Epithelial cell of prostate (primary cell): Measurements from ENCODE around the gene ZFP36L2.

Experiments used
- DNase-seq: peaks from one replicate; pipeline ENCODE4 v3.0.0-alpha.2; 2011; ENCODE audit warnings: low read depth, low spot score
- H3K27ac ChIP-seq: fragments of 450-650 bp; 2 replicates; pipeline ENCODE4 v1.5.1; 2017; ENCODE audit warnings: mild to moderate bottlenecking

Gene ZFP36L2

DNA sequence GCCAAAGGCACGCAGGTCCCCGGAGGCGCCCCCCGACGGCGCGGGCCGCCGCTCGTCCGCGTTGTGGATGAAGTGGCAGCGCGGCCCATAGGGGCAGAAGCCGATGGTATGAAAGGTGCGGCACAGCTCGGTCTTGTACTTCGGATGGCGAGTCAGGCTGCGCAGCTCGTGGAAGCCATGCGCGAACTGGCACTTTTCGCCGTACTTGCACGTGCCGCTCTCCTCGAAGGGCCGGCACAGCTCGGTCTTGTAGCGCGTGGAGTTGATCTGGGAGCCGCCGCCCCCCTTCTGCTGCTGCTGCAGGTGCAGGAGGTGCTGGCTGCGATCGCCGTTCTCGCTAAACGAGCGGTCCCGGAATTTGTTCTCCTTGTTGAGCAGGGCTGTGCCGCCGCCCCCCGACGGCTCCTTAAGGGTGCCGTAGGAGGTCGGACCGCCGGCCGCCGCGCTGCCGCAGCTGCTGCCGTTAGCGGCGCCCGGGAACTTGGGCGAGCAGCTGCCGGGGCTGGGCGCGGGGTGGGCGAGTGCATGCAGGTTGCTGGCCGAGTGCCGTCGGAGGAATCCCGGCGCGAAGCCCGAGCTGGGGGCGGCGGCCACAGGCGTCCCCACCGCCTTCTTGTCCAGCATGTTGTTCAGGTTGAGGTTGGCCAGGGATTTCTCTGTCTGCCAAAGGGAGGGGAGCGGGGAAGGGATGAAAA, 1.2 kb downstream of the ZFP36L2 start:
- no peak for DNase-seq
- peak overlapping the region; percentile 98 for H3K27ac ChIP-seq

- H3K27ac ChIP-seq: peak overlapping the region; percentile 98
- DNase-seq: no peak
These were observed 1.8 kb downstream of the ZFP36L2 start for GRCh38 chr2:43224571-43225092.

DNA sequence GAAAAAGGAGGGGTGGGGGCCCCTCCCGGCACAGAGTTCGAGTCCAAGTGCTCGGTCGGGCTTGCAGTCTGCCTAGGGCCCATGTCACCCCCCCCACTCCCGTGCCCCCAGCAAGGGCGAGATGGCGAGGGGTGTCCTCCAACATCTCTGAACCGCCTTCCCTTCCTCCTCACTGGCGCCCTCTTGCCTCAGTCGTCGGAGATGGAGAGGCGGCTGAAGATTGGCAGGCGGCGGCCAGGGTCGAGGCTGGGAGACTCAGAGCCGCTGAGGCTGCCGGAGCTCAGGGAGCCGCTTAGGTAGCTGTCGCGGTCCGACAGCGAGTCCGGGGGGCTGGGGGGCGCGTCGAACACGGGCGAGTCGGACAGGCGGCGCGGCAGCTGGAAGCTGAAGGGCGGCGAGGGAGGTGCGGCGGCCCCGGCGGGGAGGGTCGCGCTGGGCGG, 2.3 kb downstream of the ZFP36L2 start:
- no peak for DNase-seq
- H3K27ac ChIP-seq: peak overlapping the region; percentile 98

DNA sequence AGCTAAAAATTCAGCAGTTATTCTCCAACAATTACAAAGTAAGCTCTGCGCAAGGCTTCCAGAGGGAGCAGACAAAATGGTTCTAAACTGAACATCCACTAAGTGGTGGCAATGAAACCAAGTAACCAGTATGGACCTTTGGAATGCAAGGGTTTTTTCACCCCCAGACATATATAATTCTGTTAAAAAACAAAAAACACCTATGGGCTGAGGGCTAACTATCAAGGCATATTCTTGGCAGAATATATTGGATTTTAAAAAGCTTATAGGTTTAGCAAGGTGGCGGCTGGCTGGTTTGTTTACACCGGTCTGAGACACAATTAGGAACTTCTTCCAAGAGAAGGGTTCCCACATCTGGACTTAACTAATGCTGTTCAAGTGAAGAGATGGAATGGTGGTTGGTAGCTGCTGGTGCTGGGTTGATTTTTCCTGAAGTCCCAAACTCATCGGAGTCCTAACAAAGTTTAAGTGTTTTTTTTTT, 2.8 kb downstream of the ZFP36L2 start:
- H3K27ac ChIP-seq: peak overlapping the region; percentile 98

GRCh38 chr2:43222475-43223309, 3.7 kb downstream of the ZFP36L2 start:
- peak overlapping the region; percentile 98 for H3K27ac ChIP-seq
- no peak for DNase-seq

More for the DNA sequence above, 2.8 kb downstream of the ZFP36L2 start:
- no peak for DNase-seq

GRCh38 chr2:43221763-43222474, 4.5 kb downstream of the ZFP36L2 start:
- peak overlapping the region; percentile 98 for H3K27ac ChIP-seq
- no peak for DNase-seq

GRCh38 chr2:43221124-43221762, 5.2 kb downstream of the ZFP36L2 start:
- no peak for DNase-seq
- peak overlapping the region; percentile 98 for H3K27ac ChIP-seq

- DNase-seq: no peak
- peak overlapping the region; percentile 98 for H3K27ac ChIP-seq
These were observed 5.7 kb downstream of the ZFP36L2 start for GRCh38 chr2:43220760-43221123.

DNA sequence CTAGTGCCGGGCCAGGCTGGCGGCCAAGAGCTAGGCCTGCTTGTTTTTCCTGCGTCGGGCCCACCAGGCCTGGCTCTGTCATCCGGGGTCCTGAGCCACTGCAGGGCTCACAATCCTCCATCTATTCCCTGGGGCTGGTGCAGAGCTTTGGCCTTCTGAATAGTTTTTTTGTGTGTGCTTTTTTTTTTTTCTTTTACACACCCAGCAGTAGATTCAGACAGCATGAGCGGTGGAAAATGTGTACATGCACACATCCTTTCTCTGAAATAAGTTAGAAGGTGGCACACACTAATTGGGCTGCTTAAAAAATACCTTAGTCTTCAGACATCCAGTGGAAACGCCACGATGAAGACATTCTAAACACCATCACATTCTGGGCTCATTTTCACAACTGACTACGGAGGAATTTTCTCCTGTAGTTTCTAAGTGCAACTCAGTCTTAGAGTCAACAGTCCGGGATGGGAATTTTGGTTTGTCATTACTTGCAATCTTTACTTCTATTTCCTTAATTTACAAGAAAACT, 6.1 kb downstream of the ZFP36L2 start:
- H3K27ac ChIP-seq: peak overlapping the region; percentile 98
- DNase-seq: no peak

DNA sequence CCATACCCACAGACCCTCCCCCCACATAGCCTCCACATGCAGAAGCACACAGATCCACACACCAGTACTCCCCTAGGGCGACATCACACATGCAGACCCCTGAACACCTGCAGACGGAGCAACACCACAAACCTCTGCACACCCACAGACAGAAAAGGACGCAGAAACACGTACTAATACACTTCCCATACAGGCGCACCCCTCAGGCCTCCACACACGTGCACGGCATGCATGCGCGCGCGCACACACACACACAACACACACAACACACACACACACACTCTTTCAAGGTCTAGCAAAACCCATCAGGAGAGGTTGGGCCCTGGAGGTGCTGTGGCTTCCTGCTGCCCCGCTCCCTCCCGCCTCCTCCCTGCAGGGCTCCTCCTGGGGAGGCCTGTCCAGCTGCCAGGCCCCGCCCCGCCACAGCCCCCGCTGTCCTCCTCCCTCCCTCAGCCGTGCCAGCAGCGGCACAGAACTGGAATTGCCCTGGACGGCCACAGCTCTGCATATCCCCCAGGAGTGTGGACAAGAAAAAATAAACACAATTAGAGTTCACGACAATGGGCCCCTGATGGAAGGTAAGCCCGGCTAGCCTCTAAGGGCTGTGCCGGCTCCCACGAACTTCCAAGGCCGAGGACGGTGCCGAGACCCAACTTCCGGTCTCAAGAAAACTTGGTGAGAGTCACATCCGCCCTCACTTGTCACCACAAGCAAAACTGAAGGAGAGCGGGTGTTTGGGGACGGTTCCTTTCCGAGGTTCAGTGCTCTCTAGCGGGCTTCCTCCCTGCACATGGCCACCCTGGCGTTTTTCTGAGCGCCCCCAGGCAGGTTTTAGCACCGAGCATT, 6.8 kb downstream of the ZFP36L2 start:
- peak overlapping the region; percentile 98 for H3K27ac ChIP-seq
- no peak for DNase-seq

- H3K27ac ChIP-seq: peak overlapping the region; percentile 98
- DNase-seq: no peak
These were observed 7.6 kb downstream of the ZFP36L2 start for GRCh38 chr2:43218702-43219382.

GRCh38 chr2:43218155-43218701, 8.2 kb downstream of the ZFP36L2 start:
- peak overlapping the region; percentile 98 for H3K27ac ChIP-seq
- no peak for DNase-seq

GRCh38 chr2:43217228-43218154, 8.9 kb downstream of the ZFP36L2 start:
- no peak for DNase-seq
- H3K27ac ChIP-seq: peak overlapping the region; percentile 98

DNA sequence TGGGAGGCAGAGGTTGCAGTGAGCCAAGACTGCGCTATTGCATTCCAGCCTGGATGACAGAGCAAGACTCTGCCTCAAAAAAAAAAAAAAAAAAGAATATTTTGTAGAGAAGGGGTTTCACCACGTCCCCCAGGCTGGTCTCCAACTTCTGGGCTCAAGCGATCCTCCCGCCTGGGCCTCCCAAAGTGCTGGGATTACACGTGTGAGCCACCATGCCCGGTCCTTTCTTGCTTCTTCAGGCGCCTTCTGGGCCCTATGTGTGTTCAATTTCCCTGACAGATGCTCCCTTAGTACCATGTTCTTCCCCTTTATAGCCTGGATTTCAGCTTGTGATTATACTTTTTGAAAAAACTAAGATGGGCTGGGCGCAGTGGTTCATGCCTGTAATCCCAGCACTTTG, 9.8 kb downstream of the ZFP36L2 start:
- no peak for DNase-seq
- H3K27ac ChIP-seq: no peak overlapping the region

GRCh38 chr2:43215673-43216255, 10.6 kb downstream of the ZFP36L2 start:
- no peak for DNase-seq
- no peak overlapping the region for H3K27ac ChIP-seq

- DNase-seq: no peak
- no peak overlapping the region for H3K27ac ChIP-seq
These were observed 12.2 kb downstream of the ZFP36L2 start for GRCh38 chr2:43214253-43214652.

- no peak for DNase-seq
- no peak overlapping the region for H3K27ac ChIP-seq
These were observed 13.5 kb downstream of the ZFP36L2 start for GRCh38 chr2:43212931-43213330.
